ENCODE measurements around the gene CHD1L. TPM values are rescaled to one million over a fixed set of nuclear protein-coding genes. Genes with fewer than 3 reads are reported as not detected.

CHD1L gene
- total and polyA plus RNA-seq, 8 donors = 2.9 to 51.2 (median 14.2) TPM

- WGBS, 5 donors = 34 to 78% (median 61%) methylated on average over 2 of the region's 2 CpGs
- Histone ChIP-seq H3K4me1 (no peaks in the 10 kb centered on the region), H3K9me3 (no peaks in the 10 kb centered on the region), H3K36me3 (no peaks in the 10 kb centered on the region), H3K27ac (no peak overlapping the region), H3K27me3 (peaks cover 0 to 13% (median 0%) of the 10 kb centered on the region in 3 donors), H3K4me3 (no peak overlapping the region)
- DNase-seq = no peak
- intact Hi-C loops (cut with DNase I; ENCODE audit: low total_unique reads) = no loop called here
- TF ChIP-seq POLR2AphosphoS5 (IDR thresholded peaks at IDR 0.05) = no peak
- TF ChIP-seq POLR2A (IDR thresholded peaks at IDR 0.05) = no peak
- no peak for TF ChIP-seq CTCF (IDR thresholded peaks at IDR 0.05)
- no peak for TF ChIP-seq EP300 (IDR thresholded peaks at IDR 0.05)
Measured at GRCh38 chr1:147338571-147338970, 96.1 kb downstream of the CHD1L start.

- no peaks in the 10 kb centered on the region for H3K36me3 ChIP-seq
- TF ChIP-seq EP300 (IDR thresholded peaks at IDR 0.05) (no peak), POLR2A (IDR thresholded peaks at IDR 0.05) (no peak), POLR2AphosphoS5 (IDR thresholded peaks at IDR 0.05) (no peak), CTCF (IDR thresholded peaks at IDR 0.05) (no peak)
Measured at GRCh38 chr1:147341246-147341645, 98.8 kb downstream of the CHD1L start.

More at GRCh38 chr1:147341246-147341645, 98.8 kb downstream of the CHD1L start:
- Histone ChIP-seq H3K4me3 (no peak overlapping the region), H3K27ac (no peak overlapping the region), H3K4me1 (no peaks in the 10 kb centered on the region), H3K9me3 (no peaks in the 10 kb centered on the region), H3K27me3 (peaks cover 0 to 12% (median 0%) of the 10 kb centered on the region in 3 donors)
- 93 to 100% (median 95%) methylated on average over 1 of the region's 1 CpG for WGBS, 5 donors
- intact Hi-C loops (cut with DNase I; ENCODE audit: low total_unique reads) = no loop called here
- no peak for DNase-seq

Other genes starting within 250 kb of the CHD1L start
- gene PRKAB2, start 70.2 kb upstream of the CHD1L start, total RNA-seq = 10 to 100 TPM in 4 of 5 donors, 1 to 10 TPM in 1; 8.1 to 26.3 (median 18.1) TPM
- gene PRKAB2, start 70.2 kb upstream of the CHD1L start, polyA plus RNA-seq = 1 to 10 TPM; 6.0 to 7.5 (median 6.7) TPM
- gene FMO5, start 17.3 kb upstream of the CHD1L start, total RNA-seq = 100 to 1,000 TPM in 2 of 5 donors, 10 to 100 TPM in 3; 11.3 to 201 (median 78.6) TPM
- 100 to 1,000 TPM in 1 of 3 donors, 10 to 100 TPM in 2; 29.8 to 113 (median 88.5) TPM for gene FMO5, start 17.3 kb upstream of the CHD1L start, polyA plus RNA-seq

All from stomach (tissue), 9 donors.